Measurements from ENCODE around the gene PLAAT3.
"Not testable (repeated sequence)": the region's sequence is repeated elsewhere in the genome, so short reads cannot be mapped to it uniquely, and the experiment has no call there.

PLAAT3 gene

DNA sequence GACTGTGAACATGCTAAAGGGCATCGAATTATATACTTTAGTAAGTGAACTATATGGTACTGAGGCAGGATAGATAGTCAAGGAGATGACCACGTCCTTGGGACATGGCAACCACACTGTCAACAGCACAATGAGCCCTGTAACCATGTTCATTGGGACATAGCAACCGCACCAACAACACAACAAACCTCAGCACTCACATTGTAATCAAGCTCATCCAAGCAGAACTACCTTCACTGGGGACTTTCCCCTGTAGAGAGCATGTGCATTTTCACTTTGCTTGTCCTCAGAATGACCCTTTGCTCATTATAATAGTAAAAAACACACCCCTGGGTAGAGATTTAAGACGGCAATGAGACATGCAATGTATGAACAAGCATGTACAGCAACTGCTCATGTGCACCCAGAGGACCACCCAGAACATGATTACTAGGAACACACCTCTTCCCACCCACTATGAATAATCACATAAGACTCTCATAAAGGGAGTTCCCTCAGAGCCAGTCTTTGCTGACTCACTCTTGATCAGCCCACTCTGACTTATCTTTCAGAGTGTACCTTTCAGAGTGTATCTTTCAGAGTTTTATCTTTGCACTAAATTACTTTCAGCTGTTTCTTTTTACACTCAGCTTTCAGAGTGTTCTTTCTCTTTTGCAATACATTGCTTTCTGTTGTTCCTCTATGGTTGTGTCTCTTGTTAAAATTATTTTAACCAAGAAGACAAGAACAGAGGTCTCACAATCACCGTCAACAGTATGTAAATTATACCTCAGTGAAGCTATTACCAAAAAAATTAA, 47.0 kb downstream of the PLAAT3 start:
- DNase-seq (ENCODE audit: low spot score): peak; percentile 94

GRCh38 chr11:63564784-63565350, 49.4 kb downstream of the PLAAT3 start:
- DNase-seq (ENCODE audit: low spot score): peak; percentile 88

DNA sequence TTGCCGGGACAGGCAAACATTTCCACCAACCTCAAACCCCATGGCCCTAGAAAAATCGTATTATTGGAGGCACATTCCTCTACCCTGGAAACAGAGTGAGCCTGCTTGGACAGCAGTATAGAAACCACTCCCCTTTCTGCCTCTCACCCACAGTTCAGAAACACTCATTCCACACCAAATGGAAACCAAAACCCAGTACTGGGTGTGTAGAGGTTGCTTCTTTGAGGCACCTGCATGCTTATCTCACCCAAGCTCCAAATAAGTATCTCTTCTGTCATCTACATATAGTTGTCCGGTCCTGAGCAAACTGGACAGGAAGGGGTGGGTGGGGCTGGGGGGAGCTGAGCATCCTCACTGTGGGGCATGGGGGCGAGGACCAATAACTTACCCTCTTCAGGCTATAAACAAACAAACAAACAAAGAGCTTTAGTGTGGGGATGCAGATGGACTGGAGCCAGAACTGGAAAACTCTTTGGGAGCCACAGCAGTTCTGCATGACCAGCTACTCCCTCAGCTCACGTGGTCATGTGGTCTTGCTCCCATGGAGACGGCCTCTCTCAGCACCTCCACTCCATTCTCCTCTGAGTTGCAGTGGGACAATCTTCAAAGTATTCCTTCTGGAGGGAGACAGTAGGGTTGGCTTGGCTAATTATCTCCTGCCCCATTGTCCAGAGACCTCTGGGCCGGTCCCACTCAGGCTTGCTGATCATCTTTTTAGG, 50.0 kb downstream of the PLAAT3 start:
- DNase-seq (ENCODE audit: low spot score): peak; percentile 68

GRCh38 chr11:63563201-63564055, 50.8 kb downstream of the PLAAT3 start, which contains the start of gene PLAAT2:
PLAAT2 (minus strand) TSS chr11:63563379; CDS start chr11:63563324, 55 bp downstream.
- no peak for DNase-seq (ENCODE audit: low spot score)

- peak; percentile 64 for DNase-seq (ENCODE audit: low spot score)
These were observed 53.6 kb downstream of the PLAAT3 start for GRCh38 chr11:63560506-63561180.

DNA sequence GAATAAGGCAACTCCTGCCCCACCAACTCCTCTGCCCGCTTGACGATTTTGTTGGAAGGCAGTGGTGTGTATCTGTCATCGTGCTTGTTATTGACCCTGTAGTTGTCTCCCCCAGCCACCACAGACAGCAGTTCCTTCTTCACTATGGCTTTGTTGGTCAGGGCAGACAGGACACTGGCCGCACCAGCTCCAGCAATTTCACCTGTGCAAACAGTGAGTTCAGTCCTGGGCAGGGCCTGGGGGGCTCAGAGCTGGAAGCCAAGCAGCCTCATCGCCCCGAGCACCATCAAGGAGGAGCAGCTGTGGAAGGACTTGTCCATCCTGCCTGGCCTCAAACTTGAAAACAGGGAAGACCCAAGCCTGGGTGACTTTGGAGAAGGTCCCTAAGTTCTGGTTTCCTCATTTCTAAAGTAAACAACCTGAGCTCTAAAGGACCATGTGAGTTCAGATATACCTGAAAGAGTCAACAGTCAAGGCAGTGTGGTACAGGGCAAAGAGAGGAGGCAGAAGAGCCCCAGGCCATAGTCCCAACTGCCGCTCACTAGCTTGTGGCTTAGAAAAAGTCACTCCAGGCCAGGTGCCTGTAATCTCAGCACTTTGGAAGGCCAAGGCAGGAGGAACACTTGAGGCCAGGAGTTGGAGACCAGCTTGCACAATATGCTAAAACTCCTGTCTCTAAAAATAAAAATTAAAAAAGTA, 55.6 kb downstream of the PLAAT3 start:
- no peak for DNase-seq (ENCODE audit: low spot score)

- no peak for DNase-seq (ENCODE audit: low spot score)
These were observed 56.7 kb downstream of the PLAAT3 start for GRCh38 chr11:63557570-63557969.

DNA sequence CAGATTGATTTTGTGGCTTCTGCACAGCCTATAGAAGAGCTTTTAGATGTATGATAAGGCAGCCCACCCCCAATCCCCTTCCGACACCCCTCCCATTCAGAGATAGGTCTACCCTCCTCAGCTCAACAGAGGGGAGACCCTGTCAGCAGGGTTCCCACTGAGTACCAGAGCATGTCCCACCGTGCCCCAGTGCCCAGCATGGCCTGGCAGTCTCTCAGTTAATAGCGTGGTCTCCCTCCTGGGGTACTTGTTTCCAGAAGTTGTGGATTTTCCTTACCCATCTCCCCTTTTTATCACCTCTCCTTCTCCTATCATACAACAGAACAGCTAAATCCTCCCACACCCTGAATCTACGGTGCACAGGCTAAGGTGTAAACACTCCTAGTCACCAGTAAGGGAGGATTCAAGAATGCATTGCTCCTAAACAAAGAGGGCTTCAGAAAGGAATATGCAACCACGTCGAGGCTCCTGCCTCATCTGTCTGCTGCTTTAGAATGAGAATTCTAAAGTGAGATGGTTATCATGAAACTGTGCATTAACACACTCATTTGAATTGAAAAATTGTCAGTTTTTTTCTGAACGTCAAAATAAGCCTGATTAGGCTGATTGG, 57.7 kb downstream of the PLAAT3 start:
- no peak for DNase-seq (ENCODE audit: low spot score)

DNA sequence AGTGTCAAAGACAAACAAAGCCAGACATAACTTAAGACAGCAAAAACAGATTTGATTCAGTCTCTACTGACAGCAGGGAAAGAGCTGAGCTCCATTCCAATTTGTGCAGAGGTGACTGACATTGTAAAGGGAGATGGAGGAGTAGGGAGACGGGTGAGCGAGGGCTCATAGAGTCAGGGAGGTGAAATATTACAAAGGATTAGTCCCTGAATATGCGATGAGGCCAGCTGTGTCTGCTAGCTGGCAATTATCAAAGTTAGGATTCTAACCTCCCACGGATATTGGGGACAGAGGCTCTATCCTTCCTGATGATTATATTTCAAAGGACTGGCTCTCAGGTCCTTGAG, 59.4 kb downstream of the PLAAT3 start:
- no peak for DNase-seq (ENCODE audit: low spot score)

DNA sequence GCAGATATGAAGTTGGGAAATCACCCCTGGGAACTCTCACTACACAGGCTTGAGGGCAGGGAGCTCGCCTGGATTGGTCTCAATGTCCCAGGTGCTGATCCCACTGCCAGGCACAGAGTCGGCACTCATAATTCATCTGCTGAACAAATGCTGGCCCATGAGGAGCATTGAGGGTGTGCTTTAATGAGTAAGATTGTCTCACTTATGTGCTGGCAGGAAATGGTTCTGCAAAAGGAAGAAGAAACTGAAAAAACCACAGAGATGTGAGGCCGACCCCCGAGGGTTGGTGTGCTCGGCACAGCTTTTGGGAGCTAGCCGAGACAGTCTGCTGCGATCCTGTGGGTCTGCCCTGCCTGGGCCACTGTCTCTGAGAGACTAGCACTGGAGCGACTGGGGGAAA, 60.5 kb downstream of the PLAAT3 start:
- DNase-seq (ENCODE audit: low spot score): no peak

DNA sequence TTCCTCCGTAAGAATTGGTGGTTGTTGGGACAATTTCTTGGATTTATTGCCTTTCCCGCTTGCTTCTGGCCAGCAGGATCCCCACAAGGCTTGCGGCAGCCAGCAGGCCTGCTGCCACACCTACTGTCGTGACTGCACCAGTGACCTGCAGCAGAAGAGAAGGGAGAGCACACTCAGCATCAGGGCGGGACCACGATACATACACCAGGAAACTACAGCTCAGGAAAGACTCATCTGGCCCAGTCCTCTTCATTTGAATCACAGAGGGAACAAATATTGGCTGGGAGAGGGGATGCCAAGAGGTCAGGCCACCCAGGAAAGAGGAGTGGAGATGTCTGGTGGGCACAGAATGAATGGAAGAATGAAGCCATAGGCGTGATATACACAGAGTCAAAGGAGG, 61.3 kb downstream of the PLAAT3 start:
- peak; percentile 36 for DNase-seq (ENCODE audit: low spot score)

GRCh38 chr11:63551889-63552266, 62.4 kb downstream of the PLAAT3 start:
- DNase-seq (ENCODE audit: low spot score): no peak

DNA sequence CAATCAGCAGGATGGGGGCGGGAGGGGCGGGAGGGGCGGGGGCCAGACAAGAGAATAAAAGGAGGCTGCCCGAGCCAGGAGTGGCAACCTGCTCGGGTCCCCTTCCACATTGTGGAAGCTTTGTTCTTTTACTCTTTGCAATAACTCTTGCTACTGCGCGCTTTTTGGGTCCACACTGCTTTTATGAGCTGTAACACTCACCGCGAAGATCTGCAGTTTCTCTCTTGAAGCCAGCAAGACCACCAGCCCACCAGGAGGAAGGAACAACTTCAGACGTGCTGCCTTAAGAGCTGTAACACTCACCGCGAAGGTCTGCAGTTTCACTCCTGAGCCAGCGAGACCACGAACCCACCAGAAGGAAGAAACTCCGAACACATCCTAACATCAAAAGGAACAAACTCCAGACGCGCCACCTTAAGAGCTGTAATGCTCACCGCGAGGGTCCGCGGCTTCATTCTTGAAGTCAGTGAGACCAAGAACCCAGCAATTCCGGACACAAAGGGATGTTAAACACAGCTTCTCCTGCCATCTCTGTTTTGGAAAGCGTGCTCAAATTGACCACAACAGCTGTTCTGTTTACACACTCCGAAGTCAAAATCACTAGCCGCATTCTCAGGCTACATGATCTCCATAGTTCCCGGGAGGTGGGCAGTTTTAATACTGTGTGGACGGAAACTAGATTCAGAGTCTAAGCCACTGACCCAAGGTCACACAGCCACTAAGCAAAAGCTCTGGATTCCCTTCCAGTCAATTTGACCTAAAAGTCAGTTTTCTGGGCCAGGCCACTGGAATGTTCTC, 62.9 kb downstream of the PLAAT3 start:
- DNase-seq (ENCODE audit: low spot score): no peak

- not testable (repeated sequence) for DNase-seq (ENCODE audit: low spot score)
These were observed 64.0 kb downstream of the PLAAT3 start for GRCh38 chr11:63550156-63550700.

- no peak for DNase-seq (ENCODE audit: low spot score)
These were observed 64.8 kb downstream of the PLAAT3 start for GRCh38 chr11:63549411-63549810.

DNA sequence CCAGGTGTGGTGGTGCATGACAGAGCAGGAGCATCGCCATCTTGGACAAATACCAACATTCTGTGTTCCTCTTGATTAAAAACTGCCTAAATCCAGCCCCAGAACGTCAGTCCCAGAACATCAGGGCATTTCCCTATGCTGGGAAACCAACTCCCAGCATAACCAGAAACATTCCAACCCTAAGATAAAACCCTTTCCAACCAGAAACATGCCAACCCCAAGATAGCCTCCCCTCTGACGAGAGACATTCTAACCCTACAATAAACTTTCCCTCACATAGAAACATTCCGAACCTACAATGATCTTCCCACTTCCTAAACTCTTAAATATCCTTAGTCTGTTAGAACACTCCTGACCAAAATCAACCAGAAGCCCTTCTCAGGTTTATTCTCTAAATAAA, 66.1 kb downstream of the PLAAT3 start:
- DNase-seq (ENCODE audit: low spot score): no peak

DNA sequence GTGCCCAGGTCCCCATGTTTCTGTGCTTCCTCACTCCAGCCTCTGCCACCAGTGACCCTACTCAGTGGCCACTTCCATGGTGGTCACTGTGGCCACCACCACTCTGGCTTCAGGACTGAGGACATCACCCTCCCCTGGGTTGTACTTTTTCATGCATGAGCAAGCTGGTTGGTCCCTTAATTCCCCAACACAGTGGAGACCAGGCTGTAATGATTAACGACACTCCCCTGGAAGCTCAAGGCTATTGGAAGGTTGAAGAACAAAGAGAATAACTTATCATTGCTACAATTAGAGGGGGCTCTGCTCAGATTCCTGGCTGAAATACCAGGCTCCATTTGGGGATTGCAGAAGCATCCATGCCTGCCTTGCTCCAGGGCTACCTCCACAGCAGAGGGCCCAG, 67.2 kb downstream of the PLAAT3 start:
- DNase-seq (ENCODE audit: low spot score): no peak

DNA sequence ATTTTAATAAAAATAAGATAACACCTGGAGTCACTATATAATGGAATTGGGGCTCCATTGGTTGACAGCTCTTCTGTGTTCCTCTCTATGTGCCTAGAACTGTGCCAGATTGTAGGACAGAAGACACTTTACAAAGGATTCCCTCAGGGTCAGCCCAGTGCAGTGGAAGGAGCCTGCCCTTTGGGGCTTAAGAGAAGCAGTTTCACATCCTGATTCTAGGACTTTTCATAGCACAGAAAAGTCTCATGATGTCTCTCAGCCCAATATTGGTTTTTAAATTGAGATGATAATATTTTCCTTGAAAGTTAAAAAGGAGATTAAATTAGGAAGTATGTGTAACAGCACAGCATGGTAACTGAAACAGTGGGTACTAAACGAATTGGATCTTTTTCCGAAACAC, 70.5 kb downstream of the PLAAT3 start:
- no peak for DNase-seq (ENCODE audit: low spot score)

- not testable (repeated sequence) for DNase-seq (ENCODE audit: low spot score)
These were observed 71.7 kb downstream of the PLAAT3 start for GRCh38 chr11:63542506-63542905.

All from SW480 (cell line).